ENCODE results near the gene DGKD. TPM values are rescaled to one million over a fixed set of nuclear protein-coding genes. Genes with fewer than 3 reads are reported as not detected.

The DGKD gene
- total RNA-seq, 1 experiment from 2014 or later, result 41.4 TPM

DNA sequence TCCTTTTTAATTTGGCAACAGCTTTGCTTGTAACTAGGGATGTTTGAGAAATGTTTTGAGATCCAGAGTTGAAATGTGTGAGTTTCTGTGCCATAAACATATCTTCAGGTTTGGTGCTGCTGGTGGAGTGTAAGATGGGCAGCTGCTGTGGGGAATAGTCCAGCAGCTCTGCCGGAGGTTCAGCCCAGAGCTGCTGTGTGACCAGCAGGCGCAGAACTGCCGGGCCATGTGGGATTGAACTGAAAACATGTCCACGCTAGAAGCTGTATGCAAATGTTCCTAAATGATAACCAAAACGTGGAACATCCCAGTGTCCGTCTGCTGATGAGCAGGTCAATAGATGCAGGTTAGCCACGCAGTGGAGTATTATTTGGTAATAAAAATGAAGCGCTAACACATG lies 99.6 kb downstream of the DGKD start (continued):
- TF ChIP-seq HMGXB4 (CRISPR knock-in tag; IDR thresholded peaks at IDR 0.05) (no peak), NFE2L1 (CRISPR knock-in tag; IDR thresholded peaks at IDR 0.05) (no peak)

DNA sequence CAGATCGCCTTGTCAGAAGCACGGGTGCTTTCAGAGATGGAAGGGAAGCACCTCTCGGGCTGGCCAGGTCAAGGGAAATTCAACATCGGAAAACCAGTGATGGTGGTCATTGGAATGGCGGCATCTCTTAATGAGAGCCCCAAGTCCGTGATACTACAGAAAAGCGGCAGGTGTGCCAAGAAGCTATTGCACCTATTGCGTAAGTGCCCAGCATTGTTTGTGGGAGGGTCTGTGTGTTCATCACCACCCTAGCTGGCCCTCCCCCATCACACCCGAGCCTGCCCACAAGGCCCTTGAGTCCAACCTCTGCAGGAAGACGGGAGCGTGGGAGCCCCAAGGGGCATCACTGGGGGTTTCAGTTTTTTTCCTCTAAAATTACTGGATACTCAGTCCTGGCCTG lies 100.7 kb downstream of the DGKD start:
- Mint-ChIP-seq H3K27ac (no peak overlapping the region), H3K9me3 (no peaks in the 10 kb centered on the region), H3K27me3 (ENCODE audit: low read depth) (no peaks in the 10 kb centered on the region), H3K4me1 (no peaks in the 10 kb centered on the region), H3K4me3 (no peak overlapping the region), H3K36me3 (peaks cover 36% of the 10 kb centered on the region)
- no peak for ATAC-seq
- DNase-seq (ENCODE audit: low spot score), result no peak
- ChIA-PET POLR2A (no interaction called here), CTCF (no interaction called here)
- no peak for TF ChIP-seq SMAD3 (CRISPR knock-in tag; IDR thresholded peaks at IDR 0.05; ENCODE audit: borderline replicate concordance)
- no peak for TF ChIP-seq CTCF (IDR thresholded peaks at IDR 0.05)
- TF ChIP-seq RORB (CRISPR knock-in tag; IDR thresholded peaks at IDR 0.05), result no peak
- no peak for TF ChIP-seq NFYB (CRISPR knock-in tag; conservative IDR thresholded peaks at IDR 0.05; ENCODE audit: low read depth)

- CTCF ChIA-PET, result interaction anchor here (0.6 kb wide), 1 partner anchor 117 kb away, joined by 4 read pairs; no protein-coding TSS in a partner anchor
- H3K27me3 Mint-ChIP-seq (ENCODE audit: low read depth), result no peaks in the 10 kb centered on the region
- no peak for DNase-seq (ENCODE audit: low spot score)
Measured at GRCh38 chr2:233455491-233455890, 101.2 kb downstream of the DGKD start.

More at GRCh38 chr2:233455491-233455890, 101.2 kb downstream of the DGKD start:
- no peak for ATAC-seq
- Mint-ChIP-seq H3K9me3 (no peaks in the 10 kb centered on the region), H3K4me1 (no peaks in the 10 kb centered on the region), H3K4me3 (no peak overlapping the region), H3K36me3 (peaks cover 36% of the 10 kb centered on the region), H3K27ac (no peak overlapping the region)
- TF ChIP-seq, protein P1, sequence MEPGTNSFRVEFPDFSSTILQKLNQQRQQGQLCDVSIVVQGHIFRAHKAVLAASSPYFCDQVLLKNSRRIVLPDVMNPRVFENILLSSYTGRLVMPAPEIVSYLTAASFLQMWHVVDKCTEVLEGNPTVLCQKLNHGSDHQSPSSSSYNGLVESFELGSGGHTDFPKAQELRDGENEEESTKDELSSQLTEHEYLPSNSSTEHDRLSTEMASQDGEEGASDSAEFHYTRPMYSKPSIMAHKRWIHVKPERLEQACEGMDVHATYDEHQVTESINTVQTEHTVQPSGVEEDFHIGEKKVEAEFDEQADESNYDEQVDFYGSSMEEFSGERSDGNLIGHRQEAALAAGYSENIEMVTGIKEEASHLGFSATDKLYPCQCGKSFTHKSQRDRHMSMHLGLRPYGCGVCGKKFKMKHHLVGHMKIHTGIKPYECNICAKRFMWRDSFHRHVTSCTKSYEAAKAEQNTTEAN (CRISPR knock-in tag; IDR thresholded peaks at IDR 0.05), result no peak
- no peak for TF ChIP-seq FOXJ3 (CRISPR knock-in tag; IDR thresholded peaks at IDR 0.05; ENCODE audit: borderline replicate concordance)
- TF ChIP-seq, protein P2, sequence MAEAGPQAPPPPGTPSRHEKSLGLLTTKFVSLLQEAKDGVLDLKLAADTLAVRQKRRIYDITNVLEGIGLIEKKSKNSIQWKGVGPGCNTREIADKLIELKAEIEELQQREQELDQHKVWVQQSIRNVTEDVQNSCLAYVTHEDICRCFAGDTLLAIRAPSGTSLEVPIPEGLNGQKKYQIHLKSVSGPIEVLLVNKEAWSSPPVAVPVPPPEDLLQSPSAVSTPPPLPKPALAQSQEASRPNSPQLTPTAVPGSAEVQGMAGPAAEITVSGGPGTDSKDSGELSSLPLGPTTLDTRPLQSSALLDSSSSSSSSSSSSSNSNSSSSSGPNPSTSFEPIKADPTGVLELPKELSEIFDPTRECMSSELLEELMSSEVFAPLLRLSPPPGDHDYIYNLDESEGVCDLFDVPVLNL (CRISPR knock-in tag; IDR thresholded peaks at IDR 0.05; ENCODE audit: borderline replicate concordance, low read depth), result no peak
- no peak for TF ChIP-seq ATF2 (CRISPR knock-in tag; IDR thresholded peaks at IDR 0.05; ENCODE audit: borderline replicate concordance, low read depth)
- TF ChIP-seq ZNF396 (CRISPR knock-in tag; IDR thresholded peaks at IDR 0.05; ENCODE audit: borderline replicate concordance), result no peak
- TF ChIP-seq ZNF219 (CRISPR knock-in tag; IDR thresholded peaks at IDR 0.05; ENCODE audit: borderline replicate concordance), result no peak
- TF ChIP-seq, protein P3, sequence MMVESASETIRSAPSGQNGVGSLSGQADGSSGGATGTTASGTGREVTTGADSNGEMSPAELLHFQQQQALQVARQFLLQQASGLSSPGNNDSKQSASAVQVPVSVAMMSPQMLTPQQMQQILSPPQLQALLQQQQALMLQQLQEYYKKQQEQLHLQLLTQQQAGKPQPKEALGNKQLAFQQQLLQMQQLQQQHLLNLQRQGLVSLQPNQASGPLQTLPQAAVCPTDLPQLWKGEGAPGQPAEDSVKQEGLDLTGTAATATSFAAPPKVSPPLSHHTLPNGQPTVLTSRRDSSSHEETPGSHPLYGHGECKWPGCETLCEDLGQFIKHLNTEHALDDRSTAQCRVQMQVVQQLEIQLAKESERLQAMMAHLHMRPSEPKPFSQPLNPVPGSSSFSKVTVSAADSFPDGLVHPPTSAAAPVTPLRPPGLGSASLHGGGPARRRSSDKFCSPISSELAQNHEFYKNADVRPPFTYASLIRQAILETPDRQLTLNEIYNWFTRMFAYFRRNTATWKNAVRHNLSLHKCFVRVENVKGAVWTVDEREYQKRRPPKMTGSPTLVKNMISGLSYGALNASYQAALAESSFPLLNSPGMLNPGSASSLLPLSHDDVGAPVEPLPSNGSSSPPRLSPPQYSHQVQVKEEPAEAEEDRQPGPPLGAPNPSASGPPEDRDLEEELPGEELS (CRISPR knock-in tag; IDR thresholded peaks at IDR 0.05), result no peak
- TF ChIP-seq, protein P4, sequence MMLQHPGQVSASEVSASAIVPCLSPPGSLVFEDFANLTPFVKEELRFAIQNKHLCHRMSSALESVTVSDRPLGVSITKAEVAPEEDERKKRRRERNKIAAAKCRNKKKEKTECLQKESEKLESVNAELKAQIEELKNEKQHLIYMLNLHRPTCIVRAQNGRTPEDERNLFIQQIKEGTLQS (CRISPR knock-in tag; conservative IDR thresholded peaks at IDR 0.05), result no peak
- TF ChIP-seq, protein P5, sequence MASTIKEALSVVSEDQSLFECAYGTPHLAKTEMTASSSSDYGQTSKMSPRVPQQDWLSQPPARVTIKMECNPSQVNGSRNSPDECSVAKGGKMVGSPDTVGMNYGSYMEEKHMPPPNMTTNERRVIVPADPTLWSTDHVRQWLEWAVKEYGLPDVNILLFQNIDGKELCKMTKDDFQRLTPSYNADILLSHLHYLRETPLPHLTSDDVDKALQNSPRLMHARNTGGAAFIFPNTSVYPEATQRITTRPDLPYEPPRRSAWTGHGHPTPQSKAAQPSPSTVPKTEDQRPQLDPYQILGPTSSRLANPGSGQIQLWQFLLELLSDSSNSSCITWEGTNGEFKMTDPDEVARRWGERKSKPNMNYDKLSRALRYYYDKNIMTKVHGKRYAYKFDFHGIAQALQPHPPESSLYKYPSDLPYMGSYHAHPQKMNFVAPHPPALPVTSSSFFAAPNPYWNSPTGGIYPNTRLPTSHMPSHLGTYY (CRISPR knock-in tag; IDR thresholded peaks at IDR 0.05), result no peak
- TF ChIP-seq PRRX2 (CRISPR knock-in tag; IDR thresholded peaks at IDR 0.05), result no peak
- TF ChIP-seq HMGXB4 (CRISPR knock-in tag; IDR thresholded peaks at IDR 0.05), result no peak
- POLR2A ChIA-PET, result no interaction called here
